Measurements from ENCODE around the gene PRR14.

DNA sequence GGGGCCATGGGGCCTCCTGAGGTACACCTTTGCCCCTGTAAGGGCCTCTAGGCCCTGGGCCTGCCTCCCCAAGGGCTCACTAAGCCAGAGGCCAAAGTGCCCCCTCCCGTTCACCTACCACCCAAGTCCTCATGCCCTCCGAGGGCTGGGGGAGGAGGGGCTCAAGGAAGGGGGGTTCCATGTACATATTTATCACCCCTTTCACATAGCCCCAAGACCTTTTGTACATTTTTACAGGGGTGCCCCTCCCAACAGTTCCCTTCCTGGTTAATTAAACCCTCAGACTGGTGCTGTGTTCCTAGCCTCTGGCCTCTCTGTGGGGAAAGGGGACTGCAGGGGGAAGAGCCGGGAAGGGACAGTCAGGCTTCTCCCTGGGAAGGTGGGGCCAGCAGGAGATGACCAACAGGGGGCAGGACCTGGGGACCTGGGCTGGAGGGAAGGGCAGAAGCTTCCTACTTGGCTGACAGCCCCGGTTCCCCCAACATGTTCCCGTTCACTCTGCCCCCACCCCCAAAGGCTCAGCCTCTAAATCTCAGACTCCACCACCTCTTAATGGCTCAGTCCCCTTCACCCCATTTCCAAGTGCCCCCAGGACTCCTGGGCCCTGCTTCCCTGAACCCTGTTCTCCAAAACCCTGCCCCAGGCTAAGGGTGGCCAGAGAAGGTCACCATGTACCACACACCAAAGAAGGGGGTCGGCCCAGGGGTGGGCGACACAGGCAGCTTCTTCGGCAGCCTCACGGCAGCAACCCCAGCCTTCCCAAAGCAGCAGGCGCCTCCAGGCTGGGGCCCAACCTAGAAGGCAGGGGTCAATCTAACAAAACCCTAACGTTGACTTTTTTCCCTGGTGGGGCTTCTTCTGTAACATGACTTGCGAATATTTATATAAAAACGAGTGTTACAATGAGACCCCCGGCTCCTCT, 19.4 kb downstream of the PRR14 start:
- TF ChIP-seq POLR2AphosphoS5 (IDR thresholded peaks at IDR 0.05; ENCODE audit: low read depth), result no peak
- TF ChIP-seq, protein P1, sequence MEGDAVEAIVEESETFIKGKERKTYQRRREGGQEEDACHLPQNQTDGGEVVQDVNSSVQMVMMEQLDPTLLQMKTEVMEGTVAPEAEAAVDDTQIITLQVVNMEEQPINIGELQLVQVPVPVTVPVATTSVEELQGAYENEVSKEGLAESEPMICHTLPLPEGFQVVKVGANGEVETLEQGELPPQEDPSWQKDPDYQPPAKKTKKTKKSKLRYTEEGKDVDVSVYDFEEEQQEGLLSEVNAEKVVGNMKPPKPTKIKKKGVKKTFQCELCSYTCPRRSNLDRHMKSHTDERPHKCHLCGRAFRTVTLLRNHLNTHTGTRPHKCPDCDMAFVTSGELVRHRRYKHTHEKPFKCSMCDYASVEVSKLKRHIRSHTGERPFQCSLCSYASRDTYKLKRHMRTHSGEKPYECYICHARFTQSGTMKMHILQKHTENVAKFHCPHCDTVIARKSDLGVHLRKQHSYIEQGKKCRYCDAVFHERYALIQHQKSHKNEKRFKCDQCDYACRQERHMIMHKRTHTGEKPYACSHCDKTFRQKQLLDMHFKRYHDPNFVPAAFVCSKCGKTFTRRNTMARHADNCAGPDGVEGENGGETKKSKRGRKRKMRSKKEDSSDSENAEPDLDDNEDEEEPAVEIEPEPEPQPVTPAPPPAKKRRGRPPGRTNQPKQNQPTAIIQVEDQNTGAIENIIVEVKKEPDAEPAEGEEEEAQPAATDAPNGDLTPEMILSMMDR (IDR thresholded peaks at IDR 0.05; ENCODE audit: insufficient read depth, low read length), result no peak
- TF ChIP-seq SPI1 (IDR thresholded peaks at IDR 0.05; ENCODE audit: borderline replicate concordance, low read depth), result no peak
- TF ChIP-seq, protein P2, sequence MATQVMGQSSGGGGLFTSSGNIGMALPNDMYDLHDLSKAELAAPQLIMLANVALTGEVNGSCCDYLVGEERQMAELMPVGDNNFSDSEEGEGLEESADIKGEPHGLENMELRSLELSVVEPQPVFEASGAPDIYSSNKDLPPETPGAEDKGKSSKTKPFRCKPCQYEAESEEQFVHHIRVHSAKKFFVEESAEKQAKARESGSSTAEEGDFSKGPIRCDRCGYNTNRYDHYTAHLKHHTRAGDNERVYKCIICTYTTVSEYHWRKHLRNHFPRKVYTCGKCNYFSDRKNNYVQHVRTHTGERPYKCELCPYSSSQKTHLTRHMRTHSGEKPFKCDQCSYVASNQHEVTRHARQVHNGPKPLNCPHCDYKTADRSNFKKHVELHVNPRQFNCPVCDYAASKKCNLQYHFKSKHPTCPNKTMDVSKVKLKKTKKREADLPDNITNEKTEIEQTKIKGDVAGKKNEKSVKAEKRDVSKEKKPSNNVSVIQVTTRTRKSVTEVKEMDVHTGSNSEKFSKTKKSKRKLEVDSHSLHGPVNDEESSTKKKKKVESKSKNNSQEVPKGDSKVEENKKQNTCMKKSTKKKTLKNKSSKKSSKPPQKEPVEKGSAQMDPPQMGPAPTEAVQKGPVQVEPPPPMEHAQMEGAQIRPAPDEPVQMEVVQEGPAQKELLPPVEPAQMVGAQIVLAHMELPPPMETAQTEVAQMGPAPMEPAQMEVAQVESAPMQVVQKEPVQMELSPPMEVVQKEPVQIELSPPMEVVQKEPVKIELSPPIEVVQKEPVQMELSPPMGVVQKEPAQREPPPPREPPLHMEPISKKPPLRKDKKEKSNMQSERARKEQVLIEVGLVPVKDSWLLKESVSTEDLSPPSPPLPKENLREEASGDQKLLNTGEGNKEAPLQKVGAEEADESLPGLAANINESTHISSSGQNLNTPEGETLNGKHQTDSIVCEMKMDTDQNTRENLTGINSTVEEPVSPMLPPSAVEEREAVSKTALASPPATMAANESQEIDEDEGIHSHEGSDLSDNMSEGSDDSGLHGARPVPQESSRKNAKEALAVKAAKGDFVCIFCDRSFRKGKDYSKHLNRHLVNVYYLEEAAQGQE (IDR thresholded peaks at IDR 0.05; ENCODE audit: insufficient replicate concordance, low read depth), result no peak
